HepG2 (cell line): ENCODE data around the gene GHRL. TPM values are rescaled to one million over a fixed set of nuclear protein-coding genes. Genes with fewer than 3 reads are reported as not detected.

Experiments
- ATAD3A ChIP-seq: sonication (generic); formaldehyde crosslinking; IDR thresholded peaks from 2 replicates; pipeline ENCODE4 v1.4.0; 2020; ENCODE audit warnings: missing genetic modification reagents
- CSRNP1 ChIP-seq: sonication (generic); formaldehyde crosslinking; IDR thresholded peaks from 2 replicates; pipeline ENCODE4 v1.8.1; 2023; ENCODE audit warnings: mild to moderate bottlenecking, missing genetic modification reagents
- HOXA3 ChIP-seq: sonication (generic); formaldehyde crosslinking; IDR thresholded peaks from 2 replicates; pipeline ENCODE4 v1.5.0; 2020; ENCODE audit warnings: missing genetic modification reagents
- RBM22 ChIP-seq: fragments of 200-400 bp; formaldehyde crosslinking; optimal IDR thresholded peaks from 2 replicates; pipeline ENCODE3; 2017; ENCODE audit warnings: mild to moderate bottlenecking, low read length, moderate library complexity
- SMARCC2 ChIP-seq: fragments of 450-650 bp; IDR thresholded peaks from 2 replicates; pipeline ENCODE4 v1.6.1; 2017; ENCODE audit warnings: antibody characterized with exemption, mild to moderate bottlenecking
- SOX5 ChIP-seq: IDR thresholded peaks from 2 replicates; pipeline ENCODE4 v1.6.1; 2016; ENCODE audit warnings: borderline replicate concordance
- SRF ChIP-seq: IDR thresholded peaks from 2 replicates; pipeline ENCODE4 v1.6.1; 2011; ENCODE audit warnings: mild to moderate bottlenecking, low read depth, low read length, moderate library complexity
- ZBTB40 ChIP-seq, 2 experiments: fragments of 450-650 bp in 1 of 2; sonication (generic) in 1 of 2; formaldehyde crosslinking in 1 of 2; IDR thresholded peaks; 2 replicates each; pipeline versions ENCODE4 v1.6.1 to v1.8.0; 2016 to 2022; ENCODE audit warnings: antibody characterized with exemption in 1 of 2, mild to moderate bottlenecking in 1 of 2, missing genetic modification reagents in 1 of 2
- ZBTB7B ChIP-seq: sonication (generic); formaldehyde crosslinking; IDR thresholded peaks from 2 replicates; pipeline ENCODE4 v1.4.0; 2020; ENCODE audit warnings: missing genetic modification reagents
- ZMYM2 ChIP-seq: sonication (generic); formaldehyde crosslinking; IDR thresholded peaks from 2 replicates; pipeline ENCODE4 v1.8.0; 2022; ENCODE audit warnings: mild to moderate bottlenecking, missing genetic modification reagents
- ZNF20 ChIP-seq: sonication (generic); formaldehyde crosslinking; IDR thresholded peaks from 2 replicates; pipeline ENCODE4 v1.4.0; 2020; ENCODE audit warnings: mild to moderate bottlenecking, moderate library complexity, missing genetic modification reagents
- ZNF253 ChIP-seq: sonication (generic); formaldehyde crosslinking; IDR thresholded peaks from 2 replicates; pipeline ENCODE4 v1.8.0; 2022; ENCODE audit warnings: mild to moderate bottlenecking, missing genetic modification reagents, borderline replicate concordance
- ZNF335 ChIP-seq: sonication (generic); formaldehyde crosslinking; IDR thresholded peaks from 2 replicates; pipeline ENCODE4 v1.4.0; 2020; ENCODE audit warnings: missing genetic modification reagents
- ZNF337 ChIP-seq: sonication (generic); formaldehyde crosslinking; IDR thresholded peaks from 2 replicates; pipeline ENCODE4 v1.5.1; 2020; ENCODE audit warnings: missing genetic modification reagents, low read depth, mild to moderate bottlenecking, borderline replicate concordance
- ZNF558 ChIP-seq: sonication (generic); formaldehyde crosslinking; IDR thresholded peaks from 2 replicates; pipeline ENCODE4 v1.9.0; 2022; ENCODE audit warnings: mild to moderate bottlenecking, missing genetic modification reagents, borderline replicate concordance
- polyA plus RNA-seq, 8 experiments: library from polyadenylated mRNA; depleted of rRNA in 3 of 8; stranded (reverse) in 7 of 8; unstranded in 1 of 8; fragments of >200 nt; fragmentation: Illumina TruSeq in 4 of 8; extraction: Trizol in 4 of 8; gene quantifications; 2 replicates each; pipeline versions ENCODE4 v1.2.1 to v1.2.3, GENCODE V29; 2011 to 2016; ENCODE audit warnings: low read depth in 4 of 8, missing spikeins in 1 of 8, mixed read lengths in 1 of 8; ENCODE audit not compliant: insufficient read depth in 1 of 8
- total RNA-seq, 5 experiments: library from RNA; depleted of rRNA; stranded (reverse); fragments of >200 nt; fragmentation: Illumina TruSeq; extraction: Trizol; gene quantifications; 2 replicates each; pipeline ENCODE4 v1.2.3, GENCODE V29; 2016; ENCODE audit warnings: low read depth in 1 of 5
- TF ChIP-seq, protein P1 (sequence below): sonication (generic); formaldehyde crosslinking; IDR thresholded peaks from 2 replicates; pipeline ENCODE4 v1.9.0; 2021; ENCODE audit warnings: missing genetic modification reagents, borderline replicate concordance

Gene GHRL
- total and polyA plus RNA-seq, 2 of the 13 experiments (the other 11 are each of a cell fraction or from before 2014, with no cell fraction given), result 0.09 TPM; not detected in 1

GRCh38 chr3:10317311-10317960, 24.7 kb upstream of the GHRL start (continued):
- TF ChIP-seq ATAD3A (CRISPR knock-in tag) (no peak), ZMYM2 (CRISPR knock-in tag) (peak; percentile 95), ZNF337 (no peak), ZNF253 (CRISPR knock-in tag) (no peak), RBM22 (peak; percentile 76), ZBTB7B (peak; percentile 73; the same call in 1 of the 2 replicates), ZBTB40 (IDR thresholded peaks at IDR 0.05) (no peak), ZBTB40 (CRISPR knock-in tag; IDR thresholded peaks at IDR 0.05) (peak; percentile 47; the same call in 1 of the 2 replicates), ZNF20 (no peak), ZNF335 (CRISPR knock-in tag) (no peak), ZNF558 (CRISPR knock-in tag) (no peak), SOX5 (CRISPR knock-in tag) (peak; percentile 99), CSRNP1 (CRISPR knock-in tag) (no peak), HOXA3 (peak; percentile 68), SMARCC2 (no peak), SRF (no peak)
- TF ChIP-seq, protein P1, sequence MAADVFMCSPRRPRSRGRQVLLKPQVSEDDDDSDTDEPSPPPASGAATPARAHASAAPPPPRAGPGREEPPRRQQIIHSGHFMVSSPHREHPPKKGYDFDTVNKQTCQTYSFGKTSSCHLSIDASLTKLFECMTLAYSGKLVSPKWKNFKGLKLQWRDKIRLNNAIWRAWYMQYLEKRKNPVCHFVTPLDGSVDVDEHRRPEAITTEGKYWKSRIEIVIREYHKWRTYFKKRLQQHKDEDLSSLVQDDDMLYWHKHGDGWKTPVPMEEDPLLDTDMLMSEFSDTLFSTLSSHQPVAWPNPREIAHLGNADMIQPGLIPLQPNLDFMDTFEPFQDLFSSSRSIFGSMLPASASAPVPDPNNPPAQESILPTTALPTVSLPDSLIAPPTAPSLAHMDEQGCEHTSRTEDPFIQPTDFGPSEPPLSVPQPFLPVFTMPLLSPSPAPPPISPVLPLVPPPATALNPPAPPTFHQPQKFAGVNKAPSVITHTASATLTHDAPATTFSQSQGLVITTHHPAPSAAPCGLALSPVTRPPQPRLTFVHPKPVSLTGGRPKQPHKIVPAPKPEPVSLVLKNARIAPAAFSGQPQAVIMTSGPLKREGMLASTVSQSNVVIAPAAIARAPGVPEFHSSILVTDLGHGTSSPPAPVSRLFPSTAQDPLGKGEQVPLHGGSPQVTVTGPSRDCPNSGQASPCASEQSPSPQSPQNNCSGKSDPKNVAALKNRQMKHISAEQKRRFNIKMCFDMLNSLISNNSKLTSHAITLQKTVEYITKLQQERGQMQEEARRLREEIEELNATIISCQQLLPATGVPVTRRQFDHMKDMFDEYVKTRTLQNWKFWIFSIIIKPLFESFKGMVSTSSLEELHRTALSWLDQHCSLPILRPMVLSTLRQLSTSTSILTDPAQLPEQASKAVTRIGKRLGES (CRISPR knock-in tag), result no peak
